ENCODE results near the gene AP4M1. TPM values are rescaled to one million over a fixed set of nuclear protein-coding genes. Genes with fewer than 3 reads are reported as not detected.
A peak's percentile ranks its signal among the peaks of the same experiment; 100 is the strongest.

Gene AP4M1
- total and polyA plus RNA-seq, 9 of the 15 experiments (the other 6 are each of a cell fraction or from before 2014, with no cell fraction given) = 1.3 to 30.9 (median 14.1) TPM

DNA sequence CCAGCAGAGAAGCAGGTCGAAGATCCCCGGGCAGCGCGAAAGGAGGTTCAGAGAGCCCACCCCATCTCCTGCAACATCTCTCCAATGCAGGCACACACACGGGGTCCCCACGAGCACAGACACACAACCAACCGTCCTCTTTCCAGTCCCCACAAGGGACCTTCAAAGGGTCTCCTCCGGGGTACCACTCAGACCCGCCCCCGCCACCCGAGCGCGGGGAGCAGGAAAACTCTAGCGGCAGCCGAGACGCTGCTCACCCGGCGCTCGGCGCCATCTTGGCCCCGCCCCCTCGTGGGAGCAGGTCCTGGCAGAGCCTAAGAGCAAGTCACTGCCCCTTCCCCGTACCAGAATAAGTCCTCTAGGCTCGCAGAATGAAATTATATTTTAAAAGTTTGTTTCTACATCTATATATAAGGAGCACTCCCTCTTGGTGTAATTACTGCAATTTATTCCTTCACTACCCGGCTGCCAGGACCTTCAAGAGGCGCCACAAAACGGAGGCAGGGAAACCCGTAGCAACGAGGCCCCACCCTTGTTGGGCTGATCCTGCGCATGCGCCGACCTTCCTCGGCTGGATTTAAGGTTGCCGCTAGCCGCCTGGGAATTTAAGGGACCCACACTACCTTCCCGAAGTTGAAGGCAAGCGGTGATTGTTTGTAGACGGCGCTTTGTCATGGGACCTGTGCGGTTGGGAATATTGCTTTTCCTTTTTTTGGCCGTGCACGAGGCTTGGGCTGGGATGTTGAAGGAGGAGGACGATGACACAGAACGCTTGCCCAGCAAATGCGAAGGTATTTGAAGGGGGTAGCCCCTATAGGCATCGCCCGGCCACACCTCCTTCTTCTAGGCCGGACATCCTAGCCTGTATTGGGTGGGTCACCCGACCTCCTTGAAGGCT lies 17.9 kb downstream of the AP4M1 start, which contains the start of the genes CNPY4 and TAF6 (continued):
- TF ChIP-seq CBX2 (IDR thresholded peaks at IDR 0.05; ENCODE audit: insufficient read depth, low read length, poor library complexity, severe bottlenecking) (no peak), CEBPZ (IDR thresholded peaks at IDR 0.05; ENCODE audit: borderline replicate concordance, low read depth, low read length) (no peak), ZNF445 (CRISPR knock-in tag; IDR thresholded peaks at IDR 0.05; ENCODE audit: low read depth) (peak; percentile 67; the same call in 1 of the 2 replicates), ZNF695 (CRISPR knock-in tag; IDR thresholded peaks at IDR 0.05) (peak; percentile 65; the same call in 1 of the 2 replicates), ZNF511 (CRISPR knock-in tag; IDR thresholded peaks at IDR 0.05) (peak; percentile 77), ZNF696 (CRISPR knock-in tag; conservative IDR thresholded peaks at IDR 0.05) (no peak), PTRF (tag; IDR thresholded peaks at IDR 0.05) (no peak), ZNF280B (CRISPR knock-in tag; IDR thresholded peaks at IDR 0.05) (no peak), ASH1L (IDR thresholded peaks at IDR 0.05; ENCODE audit: borderline replicate concordance, low read depth, partially characterized antibody) (peak; percentile 67), NR4A1 (CRISPR knock-in tag; IDR thresholded peaks at IDR 0.05) (no peak), NR4A1 (tag; IDR thresholded peaks at IDR 0.05) (peak; percentile 66; the same call in 1 of the 2 replicates), POLR2AphosphoS5 (IDR thresholded peaks at IDR 0.05; ENCODE audit: control insufficient read depth, insufficient read depth, low read depth, low read length) (peak; percentile 81)
- TF ChIP-seq, protein P1, sequence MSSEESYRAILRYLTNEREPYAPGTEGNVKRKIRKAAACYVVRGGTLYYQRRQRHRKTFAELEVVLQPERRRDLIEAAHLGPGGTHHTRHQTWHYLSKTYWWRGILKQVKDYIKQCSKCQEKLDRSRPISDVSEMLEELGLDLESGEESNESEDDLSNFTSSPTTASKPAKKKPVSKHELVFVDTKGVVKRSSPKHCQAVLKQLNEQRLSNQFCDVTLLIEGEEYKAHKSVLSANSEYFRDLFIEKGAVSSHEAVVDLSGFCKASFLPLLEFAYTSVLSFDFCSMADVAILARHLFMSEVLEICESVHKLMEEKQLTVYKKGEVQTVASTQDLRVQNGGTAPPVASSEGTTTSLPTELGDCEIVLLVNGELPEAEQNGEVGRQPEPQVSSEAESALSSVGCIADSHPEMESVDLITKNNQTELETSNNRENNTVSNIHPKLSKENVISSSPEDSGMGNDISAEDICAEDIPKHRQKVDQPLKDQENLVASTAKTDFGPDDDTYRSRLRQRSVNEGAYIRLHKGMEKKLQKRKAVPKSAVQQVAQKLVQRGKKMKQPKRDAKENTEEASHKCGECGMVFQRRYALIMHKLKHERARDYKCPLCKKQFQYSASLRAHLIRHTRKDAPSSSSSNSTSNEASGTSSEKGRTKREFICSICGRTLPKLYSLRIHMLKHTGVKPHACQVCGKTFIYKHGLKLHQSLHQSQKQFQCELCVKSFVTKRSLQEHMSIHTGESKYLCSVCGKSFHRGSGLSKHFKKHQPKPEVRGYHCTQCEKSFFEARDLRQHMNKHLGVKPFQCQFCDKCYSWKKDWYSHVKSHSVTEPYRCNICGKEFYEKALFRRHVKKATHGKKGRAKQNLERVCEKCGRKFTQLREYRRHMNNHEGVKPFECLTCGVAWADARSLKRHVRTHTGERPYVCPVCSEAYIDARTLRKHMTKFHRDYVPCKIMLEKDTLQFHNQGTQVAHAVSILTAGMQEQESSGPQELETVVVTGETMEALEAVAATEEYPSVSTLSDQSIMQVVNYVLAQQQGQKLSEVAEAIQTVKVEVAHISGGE (CRISPR knock-in tag; IDR thresholded peaks at IDR 0.05) = no peak
- TF ChIP-seq, protein P2, sequence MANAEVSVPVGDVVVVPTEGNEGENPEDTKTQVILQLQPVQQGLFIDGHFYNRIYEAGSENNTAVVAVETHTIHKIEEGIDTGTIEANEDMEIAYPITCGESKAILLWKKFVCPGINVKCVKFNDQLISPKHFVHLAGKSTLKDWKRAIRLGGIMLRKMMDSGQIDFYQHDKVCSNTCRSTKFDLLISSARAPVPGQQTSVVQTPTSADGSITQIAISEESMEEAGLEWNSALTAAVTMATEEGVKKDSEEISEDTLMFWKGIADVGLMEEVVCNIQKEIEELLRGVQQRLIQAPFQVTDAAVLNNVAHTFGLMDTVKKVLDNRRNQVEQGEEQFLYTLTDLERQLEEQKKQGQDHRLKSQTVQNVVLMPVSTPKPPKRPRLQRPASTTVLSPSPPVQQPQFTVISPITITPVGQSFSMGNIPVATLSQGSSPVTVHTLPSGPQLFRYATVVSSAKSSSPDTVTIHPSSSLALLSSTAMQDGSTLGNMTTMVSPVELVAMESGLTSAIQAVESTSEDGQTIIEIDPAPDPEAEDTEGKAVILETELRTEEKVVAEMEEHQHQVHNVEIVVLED (CRISPR knock-in tag; IDR thresholded peaks at IDR 0.05) = peak; percentile 50

All from K562 (cell line).